ENCODE results near the gene EIF3I. TPM values are rescaled to one million over a fixed set of nuclear protein-coding genes. Genes with fewer than 3 reads are reported as not detected.

The EIF3I gene
- total and polyA plus RNA-seq, 2 of the 13 experiments (the other 11 are each of a cell fraction or from before 2014, with no cell fraction given), result 210 to 223 TPM

DNA sequence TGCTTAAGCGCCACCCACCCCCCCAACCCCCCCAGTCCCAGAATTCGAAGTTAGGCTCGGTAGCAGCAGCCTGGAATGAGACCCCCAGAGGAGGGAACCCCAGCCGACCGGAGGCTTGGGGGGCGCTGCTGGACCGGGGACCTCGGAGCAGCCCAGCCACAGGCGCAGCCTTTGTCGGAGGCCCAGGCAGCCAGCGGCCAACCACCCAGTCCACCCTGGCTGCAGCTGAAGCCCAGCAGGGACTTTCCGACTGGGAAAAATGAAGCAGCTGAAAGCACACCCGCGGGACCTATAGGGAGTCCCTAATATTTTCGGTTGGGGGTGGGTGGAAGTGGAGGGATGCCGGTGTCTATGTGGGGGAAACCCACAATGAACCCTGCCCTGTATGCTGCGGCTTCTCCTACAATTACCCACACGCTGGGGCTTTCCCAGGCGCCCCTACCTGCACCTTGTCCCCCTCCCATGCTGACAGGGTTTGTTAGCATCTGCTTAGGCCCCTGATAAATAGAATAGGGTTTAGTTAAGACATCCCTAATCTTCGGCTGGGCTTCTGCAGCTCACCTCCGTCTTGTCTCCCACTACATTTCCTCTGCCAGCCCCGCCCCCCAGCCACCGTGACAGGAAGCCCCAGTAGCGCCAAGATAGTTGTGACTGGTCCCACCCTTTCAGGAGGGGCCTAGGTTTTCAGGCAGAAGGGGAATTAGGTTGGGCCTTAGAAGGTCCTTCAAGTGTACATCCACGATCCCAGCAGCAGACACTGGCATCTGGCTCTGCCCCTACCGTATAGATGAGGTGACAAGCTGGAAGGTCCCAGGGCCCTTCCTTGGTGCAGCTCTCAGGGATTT is 21.0 kb upstream of the EIF3I start (continued):
- TF ChIP-seq, protein P1, sequence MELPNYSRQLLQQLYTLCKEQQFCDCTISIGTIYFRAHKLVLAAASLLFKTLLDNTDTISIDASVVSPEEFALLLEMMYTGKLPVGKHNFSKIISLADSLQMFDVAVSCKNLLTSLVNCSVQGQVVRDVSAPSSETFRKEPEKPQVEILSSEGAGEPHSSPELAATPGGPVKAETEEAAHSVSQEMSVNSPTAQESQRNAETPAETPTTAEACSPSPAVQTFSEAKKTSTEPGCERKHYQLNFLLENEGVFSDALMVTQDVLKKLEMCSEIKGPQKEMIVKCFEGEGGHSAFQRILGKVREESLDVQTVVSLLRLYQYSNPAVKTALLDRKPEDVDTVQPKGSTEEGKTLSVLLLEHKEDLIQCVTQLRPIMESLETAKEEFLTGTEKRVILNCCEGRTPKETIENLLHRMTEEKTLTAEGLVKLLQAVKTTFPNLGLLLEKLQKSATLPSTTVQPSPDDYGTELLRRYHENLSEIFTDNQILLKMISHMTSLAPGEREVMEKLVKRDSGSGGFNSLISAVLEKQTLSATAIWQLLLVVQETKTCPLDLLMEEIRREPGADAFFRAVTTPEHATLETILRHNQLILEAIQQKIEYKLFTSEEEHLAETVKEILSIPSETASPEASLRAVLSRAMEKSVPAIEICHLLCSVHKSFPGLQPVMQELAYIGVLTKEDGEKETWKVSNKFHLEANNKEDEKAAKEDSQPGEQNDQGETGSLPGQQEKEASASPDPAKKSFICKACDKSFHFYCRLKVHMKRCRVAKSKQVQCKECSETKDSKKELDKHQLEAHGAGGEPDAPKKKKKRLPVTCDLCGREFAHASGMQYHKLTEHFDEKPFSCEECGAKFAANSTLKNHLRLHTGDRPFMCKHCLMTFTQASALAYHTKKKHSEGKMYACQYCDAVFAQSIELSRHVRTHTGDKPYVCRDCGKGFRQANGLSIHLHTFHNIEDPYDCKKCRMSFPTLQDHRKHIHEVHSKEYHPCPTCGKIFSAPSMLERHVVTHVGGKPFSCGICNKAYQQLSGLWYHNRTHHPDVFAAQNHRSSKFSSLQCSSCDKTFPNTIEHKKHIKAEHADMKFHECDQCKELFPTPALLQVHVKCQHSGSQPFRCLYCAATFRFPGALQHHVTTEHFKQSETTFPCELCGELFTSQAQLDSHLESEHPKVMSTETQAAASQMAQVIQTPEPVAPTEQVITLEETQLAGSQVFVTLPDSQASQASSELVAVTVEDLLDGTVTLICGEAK (IDR thresholded peaks at IDR 0.05), result no peak
- TF ChIP-seq, protein P1 (CRISPR knock-in tag; IDR thresholded peaks at IDR 0.05), result no peak
- TF ChIP-seq, protein P2, sequence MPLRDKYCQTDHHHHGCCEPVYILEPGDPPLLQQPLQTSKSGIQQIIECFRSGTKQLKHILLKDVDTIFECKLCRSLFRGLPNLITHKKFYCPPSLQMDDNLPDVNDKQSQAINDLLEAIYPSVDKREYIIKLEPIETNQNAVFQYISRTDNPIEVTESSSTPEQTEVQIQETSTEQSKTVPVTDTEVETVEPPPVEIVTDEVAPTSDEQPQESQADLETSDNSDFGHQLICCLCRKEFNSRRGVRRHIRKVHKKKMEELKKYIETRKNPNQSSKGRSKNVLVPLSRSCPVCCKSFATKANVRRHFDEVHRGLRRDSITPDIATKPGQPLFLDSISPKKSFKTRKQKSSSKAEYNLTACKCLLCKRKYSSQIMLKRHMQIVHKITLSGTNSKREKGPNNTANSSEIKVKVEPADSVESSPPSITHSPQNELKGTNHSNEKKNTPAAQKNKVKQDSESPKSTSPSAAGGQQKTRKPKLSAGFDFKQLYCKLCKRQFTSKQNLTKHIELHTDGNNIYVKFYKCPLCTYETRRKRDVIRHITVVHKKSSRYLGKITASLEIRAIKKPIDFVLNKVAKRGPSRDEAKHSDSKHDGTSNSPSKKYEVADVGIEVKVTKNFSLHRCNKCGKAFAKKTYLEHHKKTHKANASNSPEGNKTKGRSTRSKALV (CRISPR knock-in tag; IDR thresholded peaks at IDR 0.05), result peak; percentile 48; the same call in 1 of the 2 replicates
- TF ChIP-seq POLR2A (IDR thresholded peaks at IDR 0.05; ENCODE audit: insufficient read depth in 1 of 2, low read depth in 2 of 2, low read length in 2 of 2) (0 out of 4 replicates have a peak, but pooled peaks of 1 of the 2 experiments have one; percentile 16), FOXP1 (IDR thresholded peaks at IDR 0.05) (no peak), FOXP1 (CRISPR knock-in tag; IDR thresholded peaks at IDR 0.05) (no peak), ZNF674 (CRISPR knock-in tag; IDR thresholded peaks at IDR 0.05; ENCODE audit: low read depth) (no peak), ZFP90 (CRISPR knock-in tag; IDR thresholded peaks at IDR 0.05; ENCODE audit: borderline replicate concordance) (no peak), ZNF235 (CRISPR knock-in tag; IDR thresholded peaks at IDR 0.05; ENCODE audit: borderline replicate concordance) (no peak), PRPF4 (IDR thresholded peaks at IDR 0.05; ENCODE audit: low read depth, low read length, poor library complexity, severe bottlenecking) (no peak), CBX5 (CRISPR knock-in tag; IDR thresholded peaks at IDR 0.05; ENCODE audit: borderline replicate concordance) (no peak), ZNF782 (CRISPR knock-in tag; IDR thresholded peaks at IDR 0.05; ENCODE audit: borderline replicate concordance) (no peak), NFIB (CRISPR knock-in tag; IDR thresholded peaks at IDR 0.05; ENCODE audit: borderline replicate concordance) (no peak), SIX4 (CRISPR knock-in tag; IDR thresholded peaks at IDR 0.05) (no peak)
- TF ChIP-seq, protein P3, sequence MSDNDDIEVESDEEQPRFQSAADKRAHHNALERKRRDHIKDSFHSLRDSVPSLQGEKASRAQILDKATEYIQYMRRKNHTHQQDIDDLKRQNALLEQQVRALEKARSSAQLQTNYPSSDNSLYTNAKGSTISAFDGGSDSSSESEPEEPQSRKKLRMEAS (IDR thresholded peaks at IDR 0.05), result 0 out of 2 replicates have a peak, but pooled peaks have one; percentile 12
- TF ChIP-seq, protein P4, sequence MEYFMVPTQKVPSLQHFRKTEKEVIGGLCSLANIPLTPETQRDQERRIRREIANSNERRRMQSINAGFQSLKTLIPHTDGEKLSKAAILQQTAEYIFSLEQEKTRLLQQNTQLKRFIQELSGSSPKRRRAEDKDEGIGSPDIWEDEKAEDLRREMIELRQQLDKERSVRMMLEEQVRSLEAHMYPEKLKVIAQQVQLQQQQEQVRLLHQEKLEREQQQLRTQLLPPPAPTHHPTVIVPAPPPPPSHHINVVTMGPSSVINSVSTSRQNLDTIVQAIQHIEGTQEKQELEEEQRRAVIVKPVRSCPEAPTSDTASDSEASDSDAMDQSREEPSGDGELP (IDR thresholded peaks at IDR 0.05; ENCODE audit: borderline replicate concordance, low read depth), result 0 out of 2 replicates have a peak, but pooled peaks have one; percentile 13

Measured in HepG2 (cell line).